GM12891 (cell line): ENCODE data around the gene FMR1NB.

Experiments
- PAX5 ChIP-seq: IDR thresholded peaks from 2 replicates; pipeline ENCODE4 v1.6.1; 2011; ENCODE audit warnings: low read length, moderate library complexity, mild to moderate bottlenecking; ENCODE audit not compliant: insufficient read depth, severe bottlenecking
- POLR2A ChIP-seq: IDR thresholded peaks from 2 replicates; pipeline ENCODE4 v1.6.1; 2011; ENCODE audit warnings: low read depth, low read length, control low read depth
- POLR2AphosphoS5 ChIP-seq: IDR thresholded peaks from 2 replicates; pipeline ENCODE4 v1.6.1; 2011; ENCODE audit warnings: low read depth, low read length, control low read depth
- POU2F2 ChIP-seq: IDR thresholded peaks from 2 replicates; pipeline ENCODE4 v1.6.1; 2011; ENCODE audit warnings: low read depth, mild to moderate bottlenecking, control low read depth, low read length, moderate library complexity
- SPI1 ChIP-seq: IDR thresholded peaks from 2 replicates; pipeline ENCODE4 v1.6.1; 2011; ENCODE audit warnings: low read depth, low read length, control low read depth
- TAF1 ChIP-seq: IDR thresholded peaks from 2 replicates; pipeline ENCODE4 v1.6.1; 2011; ENCODE audit warnings: low read depth, low read length, control low read depth

- TF ChIP-seq POLR2A (no peak), POLR2AphosphoS5 (no peak), POU2F2 (no peak), TAF1 (no peak), SPI1 (no peak), PAX5 (no peak)
These were observed 30.8 kb upstream of the FMR1NB start for GRCh38 chrX:147950352-147950751.
